HG02678 (cell line): ENCODE results near the gene LPAR6.

ENCODE experiments used
- ATAC-seq: cut with Tn5 transposase; IDR thresholded peaks from one replicate; pipeline ENCODE4 v1.9.1; 2021; ENCODE audit warnings: mild to moderate bottlenecking, moderate library complexity; ENCODE audit not compliant: unreplicated experiment

LPAR6 gene

GRCh38 chr13:48377857-48378256, 35.1 kb downstream of the LPAR6 start:
- ATAC-seq = no peak

DNA sequence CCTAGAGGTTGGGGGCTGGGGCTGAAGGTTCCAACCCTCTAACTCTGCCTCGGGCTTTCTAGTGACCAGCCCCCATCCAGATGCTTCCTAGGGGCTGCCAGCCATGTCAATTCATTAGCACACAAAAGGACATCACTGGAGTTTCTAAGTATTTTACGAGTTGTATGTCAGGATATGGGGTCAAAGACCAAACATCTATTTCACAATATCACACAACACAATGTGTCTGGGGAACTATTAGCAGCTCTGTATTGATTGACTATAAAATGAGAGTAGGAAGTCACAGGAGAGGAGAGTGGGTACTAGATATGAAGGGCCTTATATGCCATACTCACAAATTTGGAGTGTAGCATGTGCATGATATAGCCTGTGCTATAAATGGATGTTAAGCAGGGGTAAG, 42.1 kb downstream of the LPAR6 start:
- no peak for ATAC-seq

DNA sequence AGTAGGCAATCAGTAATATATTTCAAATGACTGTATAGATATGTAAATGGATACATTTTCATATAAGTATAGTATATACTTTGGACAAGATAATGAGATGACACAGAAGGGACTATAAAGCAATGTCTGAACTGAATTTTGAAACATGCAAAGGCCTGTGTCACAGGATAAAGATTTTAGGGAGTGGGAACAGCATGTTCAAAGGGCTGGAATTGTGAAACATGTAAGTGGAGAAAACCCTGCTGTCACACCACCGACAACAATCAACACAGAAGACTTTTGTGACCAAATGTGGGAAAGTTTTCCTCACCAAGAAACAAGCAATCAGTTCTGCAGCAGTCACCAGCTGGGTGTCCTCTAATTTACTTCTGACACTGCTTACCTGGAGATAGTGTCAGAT, 42.9 kb downstream of the LPAR6 start:
- ATAC-seq = no peak
